ENCODE measurements around the gene DHDH.

DHDH gene

GRCh38 chr19:48968179-48968661 lies 34.7 kb downstream of the DHDH start:
- no peak for DNase-seq

- DNase-seq = no peak
Measured at GRCh38 chr19:48968813-48969218, 35.3 kb downstream of the DHDH start.

- no peak for DNase-seq
Measured at GRCh38 chr19:48969276-48970138, 36.0 kb downstream of the DHDH start.

- no peak for DNase-seq
Measured at GRCh38 chr19:48970139-48970766, 36.8 kb downstream of the DHDH start.

GRCh38 chr19:48970923-48971395 lies 37.5 kb downstream of the DHDH start:
- DNase-seq = peak; percentile 51

- DNase-seq = peak; percentile 28
Measured at GRCh38 chr19:48975947-48976847, 42.7 kb downstream of the DHDH start.

- no peak for DNase-seq
Measured at GRCh38 chr19:48977061-48977460, 43.6 kb downstream of the DHDH start.

- no peak for DNase-seq
Measured at GRCh38 chr19:48982280-48982679, 48.8 kb downstream of the DHDH start.

- no peak for DNase-seq
Measured at GRCh38 chr19:48985711-48986110, 52.2 kb downstream of the DHDH start.

- DNase-seq = no peak
Measured at GRCh38 chr19:48986211-48986610, 52.7 kb downstream of the DHDH start.

- DNase-seq = no peak
Measured at GRCh38 chr19:48987323-48987722, 53.8 kb downstream of the DHDH start.

GRCh38 chr19:48988286-48988685 lies 54.8 kb downstream of the DHDH start:
- no peak for DNase-seq

GRCh38 chr19:48988860-48989259 lies 55.4 kb downstream of the DHDH start:
- no peak for DNase-seq

GRCh38 chr19:48989701-48990291 lies 56.3 kb downstream of the DHDH start:
- no peak for DNase-seq

GRCh38 chr19:48990400-48990799 lies 56.9 kb downstream of the DHDH start:
- no peak for DNase-seq

- DNase-seq = no peak
Measured at GRCh38 chr19:48991011-48991609, 57.6 kb downstream of the DHDH start.

GRCh38 chr19:48991873-48992580 lies 58.5 kb downstream of the DHDH start:
- no peak for DNase-seq

- no peak for DNase-seq
Measured at GRCh38 chr19:48992581-48993174, 59.2 kb downstream of the DHDH start.

GRCh38 chr19:48993175-48994034 lies 59.9 kb downstream of the DHDH start, which contains the start of the genes GYS1 and RUVBL2:
Gene GYS1 (minus strand): TSS chr19:48993309. CDS start chr19:48993112, 197 bp downstream.
Gene RUVBL2 (plus strand): TSS chr19:48993887. CDS start chr19:48993912, 25 bp downstream.
- DNase-seq = peak; percentile 99

- no peak for DNase-seq
Measured at GRCh38 chr19:48994035-48994386, 60.5 kb downstream of the DHDH start.

Data from NCI-H1694 treated with DMSO at 0.1 percent for 48 hours (cell line).